Fibroblast of lung (primary cell): ENCODE measurements around the gene SNX4. TPM values are rescaled to one million over a fixed set of nuclear protein-coding genes. Genes with fewer than 3 reads are reported as not detected.

Source experiments
- DNase-seq, 2 donors: peaks; one replicate each; pipeline versions ENCODE4 v3.0.0 to v3.0.0-alpha.2; 2010; ENCODE audit warnings: low read depth in 2 of 2
- H2AFZ ChIP-seq: 2 replicates; pipeline ENCODE4 v1.5.1; 2012; ENCODE audit warnings: low read length, control low read depth, inconsistent platforms
- H3K27ac ChIP-seq: 2 replicates; pipeline ENCODE4 v1.5.1; 2011; ENCODE audit warnings: low read length, control low read depth; ENCODE audit not compliant: insufficient read depth
- H3K27me3 ChIP-seq: 2 replicates; pipeline ENCODE4 v1.5.1; 2011; ENCODE audit warnings: mild to moderate bottlenecking, low read length; ENCODE audit not compliant: control insufficient read depth, insufficient read depth
- H3K36me3 ChIP-seq: 2 replicates; pipeline ENCODE4 v1.5.1; 2011; ENCODE audit warnings: low read length; ENCODE audit not compliant: control insufficient read depth, insufficient read depth
- H3K4me1 ChIP-seq: 2 replicates; pipeline ENCODE4 v1.5.1; 2011; ENCODE audit warnings: low read length; ENCODE audit not compliant: control insufficient read depth, insufficient read depth; ENCODE audit errors: extremely low read depth
- H3K4me2 ChIP-seq: 2 replicates; pipeline ENCODE4 v1.5.1; 2011; ENCODE audit warnings: low read length, control low read depth; ENCODE audit not compliant: insufficient read depth; ENCODE audit errors: extremely low read depth
- H3K4me3 ChIP-seq, 4 experiments: fragments of 200-600 bp in 1 of 4; sonication (generic) in 1 of 4; replicated peaks in 1 of 4; 2 replicates each; pipeline ENCODE4 v1.5.1; 2011 to 2016; ENCODE audit warnings: low read length in 4 of 4, low read depth in 3 of 4, mild to moderate bottlenecking in 3 of 4, control low read depth in 2 of 4, inconsistent platforms in 1 of 4, mixed read lengths in 1 of 4; ENCODE audit not compliant: insufficient read depth in 1 of 4; ENCODE audit errors: control extremely low read depth in 1 of 4
- H3K79me2 ChIP-seq: 2 replicates; pipeline ENCODE4 v1.5.1; 2012; ENCODE audit warnings: mild to moderate bottlenecking, low read length, inconsistent platforms; ENCODE audit not compliant: control insufficient read depth, insufficient read depth
- H3K9ac ChIP-seq: 2 replicates; pipeline ENCODE4 v1.5.1; 2011; ENCODE audit warnings: mild to moderate bottlenecking, low read length, control low read depth; ENCODE audit not compliant: insufficient read depth
- H3K9me3 ChIP-seq: 2 replicates; pipeline ENCODE4 v1.5.1; 2012; ENCODE audit warnings: low read depth, low read length; ENCODE audit not compliant: control insufficient read depth, insufficient read depth
- H4K20me1 ChIP-seq: 2 replicates; pipeline ENCODE4 v1.5.1; 2011; ENCODE audit warnings: low read length; ENCODE audit not compliant: control insufficient read depth, insufficient read depth; ENCODE audit errors: extremely low read depth
- CTCF ChIP-seq, 2 donors: IDR thresholded peaks in 1 of 2; conservative IDR thresholded peaks in 1 of 2; 1 replicate in 1 of 2; 2 replicates in 1 of 2; pipeline ENCODE4 v1.5.1; 2011 to 2012; ENCODE audit warnings: low read length in 2 of 2, control low read depth in 1 of 2, inconsistent platforms in 1 of 2, low read depth in 1 of 2, mild to moderate bottlenecking in 1 of 2
- EZH2 ChIP-seq: IDR thresholded peaks from 2 replicates; pipeline ENCODE4 v1.5.1; 2012; ENCODE audit warnings: low read length, control low read depth, mild to moderate bottlenecking; ENCODE audit errors: missing control alignments
- polyA plus RNA-seq, 2 donors: library from polyadenylated mRNA; depleted of rRNA in 1 of 2; stranded (reverse) in 1 of 2; unstranded in 1 of 2; fragments of >200 nt; gene quantifications; 2 replicates each; pipeline ENCODE4 v1.2.1, GENCODE V29; 2011 to 2012; ENCODE audit warnings: missing spikeins in 1 of 2
- total RNA-seq: library from RNA; depleted of rRNA; stranded (reverse); fragments of >200 nt; gene quantifications from 2 replicates; pipeline ENCODE4 v1.2.1, GENCODE V29; 2014

SNX4 gene
- total and polyA plus RNA-seq, 2 donors (not counting 1 experiment from before 2014, with no cell fraction given): 22.1 to 23.8 TPM

DNA sequence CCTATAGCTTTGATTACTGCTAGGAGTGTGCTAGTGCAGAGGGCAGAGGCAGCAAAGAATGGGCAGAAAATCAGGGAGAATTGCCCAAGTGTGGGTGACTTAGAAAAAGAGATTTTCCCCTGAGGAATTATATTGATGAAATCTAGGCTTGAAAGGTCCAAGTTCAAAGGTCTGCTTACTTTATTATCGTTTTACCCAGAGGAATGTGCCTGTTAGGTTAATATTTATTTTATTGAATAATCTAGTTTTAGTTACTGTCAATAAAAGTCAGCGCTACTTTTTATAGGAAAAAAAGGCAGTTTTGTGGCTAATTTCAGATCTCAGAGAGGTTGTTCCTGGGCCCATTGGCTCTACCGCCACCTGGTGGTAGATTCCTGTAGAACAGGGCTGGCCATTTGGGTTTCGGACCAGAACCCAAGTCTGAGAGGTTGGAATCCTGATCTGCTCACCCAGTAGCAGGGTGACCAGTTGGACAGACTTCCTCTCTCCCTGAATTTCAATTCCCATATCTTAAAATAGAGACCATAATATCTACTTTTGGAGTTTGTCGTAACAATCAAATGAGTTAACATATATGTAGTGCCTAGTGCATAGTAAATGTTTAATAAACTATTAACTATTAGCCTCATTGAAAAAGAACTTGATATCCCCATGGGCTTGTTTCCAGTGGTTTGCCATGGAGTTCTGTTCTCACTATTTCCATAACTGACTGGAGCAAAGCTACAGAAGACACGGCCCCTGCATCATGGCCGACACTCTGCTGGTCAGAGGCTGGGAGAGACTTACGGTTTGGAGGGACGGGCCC is 82.2 kb downstream of the SNX4 start:
- H3K4me3 ChIP-seq: no peak overlapping the region
- H3K4me2 ChIP-seq: no peak overlapping the region
- no peaks in the 10 kb centered on the region for H3K27me3 ChIP-seq
- no peaks in the 10 kb centered on the region for H3K79me2 ChIP-seq
- no peaks in the 10 kb centered on the region for H3K36me3 ChIP-seq
- no peaks in the 10 kb centered on the region for H3K9me3 ChIP-seq
- H4K20me1 ChIP-seq: no peaks in the 10 kb centered on the region
- TF ChIP-seq EZH2: no peak
- peak; percentile 98 to 99 for TF ChIP-seq CTCF (conservative IDR thresholded peaks at IDR 0.05 in 1 of 2, IDR thresholded peaks at IDR 0.05 in 1 of 2; ENCODE audit: low read depth in 1 of 2, low read length in 2 of 2)
- DNase-seq: peak in 1 of 2 donors; percentile 58
- H2AFZ ChIP-seq: no peak overlapping the region
- no peak overlapping the region for H3K27ac ChIP-seq
- no peaks in the 10 kb centered on the region for H3K4me1 ChIP-seq
- H3K9ac ChIP-seq: no peak overlapping the region

GRCh38 chr3:125436921-125437320 is 83.1 kb downstream of the SNX4 start:
- H4K20me1 ChIP-seq: no peaks in the 10 kb centered on the region
- no peaks in the 10 kb centered on the region for H3K27me3 ChIP-seq
- H3K36me3 ChIP-seq: no peaks in the 10 kb centered on the region
- H3K4me2 ChIP-seq: no peak overlapping the region
- H3K79me2 ChIP-seq: no peaks in the 10 kb centered on the region
- no peak overlapping the region for H3K27ac ChIP-seq
- TF ChIP-seq EZH2 (no peak), CTCF (conservative IDR thresholded peaks at IDR 0.05 in 1 of 2, IDR thresholded peaks at IDR 0.05 in 1 of 2; ENCODE audit: low read depth in 1 of 2, low read length in 2 of 2) (no peak)
- no peak for DNase-seq
- no peaks in the 10 kb centered on the region for H3K9me3 ChIP-seq
- no peak overlapping the region for H2AFZ ChIP-seq
- H3K4me3 ChIP-seq: no peak overlapping the region
- peaks cover 1% of the 10 kb centered on the region for H3K4me1 ChIP-seq
- no peak overlapping the region for H3K9ac ChIP-seq

GRCh38 chr3:125435231-125435630 is 84.8 kb downstream of the SNX4 start:
- DNase-seq: no peak
- Histone ChIP-seq H3K4me1 (peaks cover 2% of the 10 kb centered on the region), H3K4me2 (no peak overlapping the region), H3K79me2 (no peaks in the 10 kb centered on the region), H3K4me3 (no peak overlapping the region), H3K9me3 (no peaks in the 10 kb centered on the region), H2AFZ (no peak overlapping the region), H3K36me3 (no peaks in the 10 kb centered on the region), H4K20me1 (no peaks in the 10 kb centered on the region), H3K9ac (no peak overlapping the region), H3K27ac (no peak overlapping the region), H3K27me3 (no peaks in the 10 kb centered on the region)
- no peak for TF ChIP-seq CTCF (conservative IDR thresholded peaks at IDR 0.05 in 1 of 2, IDR thresholded peaks at IDR 0.05 in 1 of 2; ENCODE audit: low read depth in 1 of 2, low read length in 2 of 2)
- TF ChIP-seq EZH2: no peak
